ENCODE data around the gene MYO9B.
"Not testable (repeated sequence)": the region's sequence is repeated elsewhere in the genome, so short reads cannot be mapped to it uniquely, and the experiment has no call there.

The MYO9B gene

GRCh38 chr19:17098326-17098725 is 22.7 kb downstream of the MYO9B start:
- DNase-seq (ENCODE audit: low spot score): no peak
- TF ChIP-seq CTCF (IDR thresholded peaks at IDR 0.05; ENCODE audit: extremely low read depth, insufficient read depth, missing control alignments): no peak
- in situ Hi-C loops (cut with MboI; ENCODE audit: low pct_unique_long_range_greater_than_20kb, low sequenced_read_pairs, unreplicated experiment): no loop called here

GRCh38 chr19:17101686-17102628 is 26.4 kb downstream of the MYO9B start:
- TF ChIP-seq CTCF (IDR thresholded peaks at IDR 0.05; ENCODE audit: extremely low read depth, insufficient read depth, missing control alignments): no peak
- no peak for DNase-seq (ENCODE audit: low spot score)
- in situ Hi-C loops (cut with MboI; ENCODE audit: low pct_unique_long_range_greater_than_20kb, low sequenced_read_pairs, unreplicated experiment): no loop called here

GRCh38 chr19:17103177-17103576 is 27.6 kb downstream of the MYO9B start:
- peak; percentile 41 for TF ChIP-seq CTCF (IDR thresholded peaks at IDR 0.05; ENCODE audit: extremely low read depth, insufficient read depth, missing control alignments)
- in situ Hi-C loops (cut with MboI; ENCODE audit: low pct_unique_long_range_greater_than_20kb, low sequenced_read_pairs, unreplicated experiment): no loop called here
- no peak for DNase-seq (ENCODE audit: low spot score)

GRCh38 chr19:17104679-17105078 is 29.1 kb downstream of the MYO9B start:
- TF ChIP-seq CTCF (IDR thresholded peaks at IDR 0.05; ENCODE audit: extremely low read depth, insufficient read depth, missing control alignments): no peak
- in situ Hi-C loops (cut with MboI; ENCODE audit: low pct_unique_long_range_greater_than_20kb, low sequenced_read_pairs, unreplicated experiment): no loop called here
- no peak for DNase-seq (ENCODE audit: low spot score)

GRCh38 chr19:17105556-17105955 is 30.0 kb downstream of the MYO9B start:
- DNase-seq (ENCODE audit: low spot score): peak; percentile 69
- no peak for TF ChIP-seq CTCF (IDR thresholded peaks at IDR 0.05; ENCODE audit: extremely low read depth, insufficient read depth, missing control alignments)
- in situ Hi-C loops (cut with MboI; ENCODE audit: low pct_unique_long_range_greater_than_20kb, low sequenced_read_pairs, unreplicated experiment): no loop called here

- in situ Hi-C loops (cut with MboI; ENCODE audit: low pct_unique_long_range_greater_than_20kb, low sequenced_read_pairs, unreplicated experiment); DNase-seq (ENCODE audit: low spot score): not testable (repeated sequence)
Measured at GRCh38 chr19:17106964-17107363, 31.4 kb downstream of the MYO9B start.
